Measurements from ENCODE around the gene SOD3.

Gene SOD3

GRCh38 chr4:24805566-24805965 lies 10.2 kb downstream of the SOD3 start:
- no peak for DNase-seq

- DNase-seq: no peak
Observed at GRCh38 chr4:24806206-24806990, 11.0 kb downstream of the SOD3 start.

GRCh38 chr4:24807611-24808010 lies 12.2 kb downstream of the SOD3 start:
- no peak for DNase-seq

GRCh38 chr4:24808261-24808660 lies 12.9 kb downstream of the SOD3 start:
- no peak for DNase-seq

DNA sequence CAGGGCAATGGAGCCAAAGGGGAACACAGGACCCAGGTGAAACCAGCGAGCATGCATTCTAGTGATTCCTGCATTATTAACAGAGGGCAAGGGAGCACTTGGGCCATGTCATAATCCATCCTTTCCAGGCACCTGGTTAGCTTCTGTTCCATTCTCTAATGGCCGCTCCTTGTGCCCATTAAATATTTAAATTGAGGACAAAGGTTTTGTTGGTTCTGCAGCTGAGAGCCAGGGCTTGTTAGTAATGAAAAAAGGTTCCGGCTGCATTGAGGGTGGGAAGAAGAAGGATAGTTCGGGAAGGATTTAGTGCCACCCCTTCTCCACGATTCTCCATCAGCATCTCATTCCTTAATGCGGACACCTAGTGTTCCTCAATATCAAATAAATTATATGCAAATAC lies 13.6 kb downstream of the SOD3 start:
- DNase-seq: no peak

- DNase-seq: no peak
Observed at GRCh38 chr4:24809376-24809775, 14.0 kb downstream of the SOD3 start.

DNA sequence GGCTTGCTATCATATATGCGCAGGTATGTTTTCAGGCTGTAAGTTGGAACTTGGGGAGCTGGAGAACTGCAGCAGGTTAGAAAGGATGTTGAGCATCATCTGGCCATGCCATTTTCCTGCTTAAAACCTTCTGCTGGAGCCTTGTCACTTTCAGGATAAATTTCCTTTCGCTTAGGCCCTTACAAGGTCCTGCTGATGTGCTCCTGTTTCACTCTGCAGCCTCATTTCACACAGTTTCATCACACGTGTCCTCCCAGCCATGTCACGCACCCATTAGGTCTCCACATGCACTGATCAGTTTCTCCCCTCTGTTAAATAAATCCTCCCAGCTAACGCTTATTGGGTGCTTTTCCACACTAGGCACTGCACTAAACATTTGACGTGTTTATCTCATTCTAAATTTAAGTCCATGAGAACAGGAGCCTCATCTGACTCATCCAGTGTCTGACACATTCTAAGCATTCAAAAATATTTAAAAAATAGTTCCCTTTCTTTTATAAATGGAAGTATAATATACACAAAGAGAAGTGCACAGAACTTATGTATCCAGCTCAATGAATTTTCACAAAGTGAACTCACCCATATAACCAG lies 14.5 kb downstream of the SOD3 start:
- DNase-seq: no peak

DNA sequence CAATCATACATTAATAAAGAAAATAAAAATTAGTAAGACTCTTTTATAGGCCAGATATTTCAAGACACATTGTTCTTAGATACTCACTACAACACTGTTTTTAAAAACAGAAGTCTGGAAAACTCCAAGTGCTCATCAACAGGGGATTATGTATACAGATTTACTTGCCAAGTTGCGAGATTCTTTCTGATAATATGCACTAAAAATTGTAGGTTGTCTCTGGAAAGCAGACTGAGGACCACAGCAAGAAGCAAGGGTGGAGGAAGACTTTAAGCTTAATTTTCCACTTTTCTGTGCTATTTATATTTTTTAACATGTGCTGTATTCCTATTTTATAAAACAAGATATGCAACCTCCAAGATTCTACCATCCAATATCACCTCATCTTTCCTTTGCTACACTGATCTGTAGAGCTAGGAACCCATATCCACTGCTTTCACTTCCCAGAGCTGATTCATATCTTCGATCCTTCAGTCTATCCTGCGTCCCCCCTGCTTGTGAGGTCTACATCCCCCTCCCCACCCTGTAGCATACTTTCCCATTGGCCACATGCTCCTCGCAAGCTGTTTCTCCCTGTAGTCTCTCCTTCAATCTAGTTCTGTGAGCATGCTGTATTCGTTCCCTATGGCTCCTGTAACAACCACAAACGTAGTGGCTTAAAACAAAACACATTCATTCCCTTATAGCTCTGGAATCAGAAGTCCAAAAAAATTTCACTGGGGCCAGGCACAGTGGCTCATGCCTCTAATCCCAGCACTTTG lies 15.7 kb downstream of the SOD3 start:
- DNase-seq: no peak

DNA sequence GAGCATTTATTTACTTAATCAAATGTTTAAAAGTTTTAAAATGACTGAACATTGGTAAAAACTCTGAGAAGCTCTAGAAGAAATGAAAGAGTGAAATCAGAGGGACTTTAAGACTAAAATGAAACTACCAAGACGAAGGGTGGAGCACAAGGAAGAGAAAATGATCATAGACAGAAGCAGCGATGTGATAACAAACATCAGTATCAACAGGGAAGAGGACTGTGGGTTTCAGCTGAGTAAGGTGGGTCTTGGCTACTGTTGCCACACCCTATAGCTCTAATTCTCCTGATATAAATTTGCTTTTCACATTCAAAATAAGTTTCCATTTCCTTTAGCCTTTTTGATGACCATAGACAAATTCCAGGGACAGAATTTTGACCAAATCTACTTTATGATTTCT lies 18.4 kb downstream of the SOD3 start:
- no peak for DNase-seq

DNA sequence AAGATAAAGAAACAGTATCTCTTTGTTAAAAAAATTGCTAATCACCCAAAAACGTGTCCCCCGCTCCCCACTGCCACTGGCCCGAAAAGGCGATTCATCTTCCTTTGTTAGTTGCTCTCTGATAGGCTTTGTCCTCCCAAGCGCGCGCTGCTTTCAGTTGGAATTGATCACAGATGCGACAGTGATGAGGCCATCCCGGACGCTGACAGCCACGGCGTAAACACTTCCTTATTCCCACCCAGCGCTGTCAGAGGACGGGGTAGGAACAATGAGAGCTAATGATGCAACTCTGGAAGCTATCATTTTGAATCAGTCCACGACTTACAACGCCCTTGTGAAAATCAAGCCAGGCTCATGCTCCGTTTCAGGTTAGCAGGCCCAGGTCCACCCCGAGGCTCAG lies 21.4 kb downstream of the SOD3 start:
- no peak for DNase-seq

DNA sequence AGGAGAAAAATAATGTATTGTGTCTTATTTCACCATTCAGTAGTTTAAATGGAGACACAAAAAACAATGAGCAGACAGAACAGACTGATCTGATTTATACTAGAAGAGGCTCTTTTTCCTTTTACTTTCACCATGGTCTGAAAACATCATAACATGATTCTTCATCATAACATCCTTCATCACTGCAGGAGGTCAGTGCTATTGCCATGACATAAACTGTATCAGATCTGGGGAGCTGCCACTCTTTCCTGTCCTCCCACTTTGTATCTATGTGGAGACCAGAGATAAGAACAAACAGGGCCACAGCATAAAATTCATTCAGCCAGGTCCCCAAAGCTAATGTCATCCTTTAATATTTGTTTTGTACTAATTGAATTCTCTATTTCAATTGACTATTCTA lies 25.2 kb downstream of the SOD3 start:
- no peak for DNase-seq

DNA sequence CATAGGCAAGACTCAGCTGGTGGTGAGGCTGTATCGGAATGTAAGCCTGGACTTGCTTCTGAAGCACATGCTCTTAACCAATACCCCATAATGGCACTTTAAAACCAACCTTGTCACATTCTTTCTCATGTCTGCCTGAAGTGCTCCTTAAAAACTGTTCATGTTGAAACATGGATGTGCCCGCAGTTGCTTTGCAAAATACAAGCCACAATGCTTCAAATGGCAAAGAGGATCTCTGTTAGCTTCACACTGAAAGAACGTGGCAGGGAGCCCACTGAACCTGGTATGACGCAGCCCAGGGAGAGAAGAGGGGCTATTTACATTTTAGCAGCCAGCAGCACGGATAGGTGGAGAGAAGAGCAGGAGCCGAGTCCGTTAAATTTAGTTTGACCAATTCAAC lies 29.3 kb downstream of the SOD3 start:
- DNase-seq: no peak

DNA sequence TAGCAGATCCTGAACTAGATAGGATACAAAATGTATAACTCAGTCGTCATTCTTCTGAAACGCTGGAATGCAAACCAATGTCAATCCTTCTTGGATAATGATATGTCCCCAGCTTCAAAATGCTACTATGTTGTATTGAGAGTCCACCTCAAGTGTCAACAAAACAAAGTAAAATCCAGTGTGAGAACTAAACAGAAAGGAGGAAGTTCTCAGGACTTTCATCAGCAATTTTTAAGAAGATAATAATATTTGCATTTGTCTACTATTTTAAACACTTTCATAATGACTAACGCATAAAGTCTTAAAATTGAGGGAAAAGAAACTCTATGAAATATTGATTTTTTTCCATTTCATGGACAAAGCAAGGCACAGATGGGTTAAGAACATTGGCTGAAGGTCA lies 36.3 kb downstream of the SOD3 start:
- DNase-seq: no peak

DNA sequence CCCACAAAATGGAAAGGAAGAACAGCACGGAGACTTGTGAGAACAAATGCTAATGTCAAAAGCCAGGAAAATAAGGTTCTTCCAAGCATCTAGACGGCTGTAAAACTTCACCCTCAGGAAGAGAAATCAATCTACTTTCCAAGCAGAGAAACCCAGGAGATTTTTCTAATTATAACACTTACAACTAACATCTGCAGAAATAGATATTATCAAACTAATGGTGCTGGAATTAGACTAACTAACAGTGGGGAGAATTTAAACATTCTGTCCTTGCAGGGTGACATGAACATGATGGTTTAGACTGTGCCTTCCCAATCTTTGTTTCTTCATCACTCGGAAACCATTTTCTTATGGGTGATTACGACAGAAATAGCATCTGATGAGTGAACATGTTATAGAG lies 40.3 kb downstream of the SOD3 start:
- no peak for DNase-seq

DNA sequence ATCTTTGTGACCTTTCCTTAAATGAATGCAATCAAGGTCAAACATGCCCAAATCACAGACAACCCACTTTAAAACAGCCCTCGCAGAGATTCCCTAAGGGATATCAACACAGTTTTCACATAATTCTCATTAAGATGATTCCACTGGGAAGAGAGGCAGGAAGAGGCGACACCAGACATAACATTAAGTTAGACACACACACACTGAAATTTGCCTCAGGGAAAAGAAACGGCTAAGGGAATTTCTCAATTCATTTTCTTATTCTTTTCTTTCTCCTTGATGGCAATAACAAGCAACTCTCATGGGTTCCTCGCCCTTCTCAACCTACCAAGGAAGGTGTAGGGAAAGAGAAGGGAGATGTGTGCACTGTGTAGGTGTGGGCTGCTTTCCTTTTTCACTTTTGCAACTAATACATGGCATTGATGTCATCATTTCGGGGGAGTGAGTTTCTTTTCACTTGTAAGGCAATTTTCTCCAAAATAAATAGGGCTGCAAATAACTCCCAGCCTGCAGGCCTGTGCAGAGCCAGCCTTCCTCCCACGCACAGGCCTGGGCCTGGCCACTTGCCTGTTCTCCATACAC lies 41.4 kb downstream of the SOD3 start:
- DNase-seq: no peak

- DNase-seq: no peak
Observed at GRCh38 chr4:24837336-24837735, 42.0 kb downstream of the SOD3 start.

DNA sequence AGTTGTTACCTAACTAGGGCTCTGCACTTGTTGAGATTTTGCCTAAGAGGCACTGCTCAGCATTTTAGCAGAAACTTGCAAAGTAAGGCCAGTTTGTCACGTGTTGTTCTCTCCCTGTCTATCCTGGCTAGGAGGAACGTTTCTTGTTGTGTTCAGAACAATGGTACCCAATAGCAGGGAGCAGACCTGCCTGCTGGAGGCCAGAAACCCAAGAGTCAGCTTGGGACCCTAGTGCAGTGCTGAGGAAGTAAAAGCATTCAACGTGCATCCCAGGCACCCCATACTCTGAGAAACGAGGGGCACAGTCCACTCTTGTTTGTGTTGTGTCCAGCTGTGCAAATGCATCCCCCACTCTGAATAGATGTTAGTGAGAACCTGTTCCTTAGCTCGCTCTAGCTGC lies 42.4 kb downstream of the SOD3 start:
- DNase-seq: no peak

DNA sequence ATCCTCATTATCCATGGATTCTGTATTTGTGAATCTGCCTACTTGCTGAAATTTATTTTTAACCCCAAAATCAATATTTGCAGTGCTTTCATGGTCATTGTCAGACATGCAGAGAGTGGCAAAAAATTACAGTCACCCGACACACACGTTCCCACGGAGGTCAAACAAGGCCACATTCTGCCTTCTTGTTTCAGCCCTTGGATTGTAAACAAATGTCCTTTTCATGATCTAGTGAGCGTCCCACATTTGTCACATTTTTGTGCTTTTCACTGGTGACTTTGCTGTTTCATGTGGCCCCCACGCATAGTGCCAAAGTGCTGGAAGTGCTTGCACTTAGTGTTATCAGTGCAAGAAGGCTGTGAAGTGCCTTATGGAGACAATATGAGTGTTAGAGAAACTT lies 45.0 kb downstream of the SOD3 start:
- DNase-seq: no peak

- DNase-seq: no peak
Observed at GRCh38 chr4:24840826-24841543, 45.6 kb downstream of the SOD3 start.

DNA sequence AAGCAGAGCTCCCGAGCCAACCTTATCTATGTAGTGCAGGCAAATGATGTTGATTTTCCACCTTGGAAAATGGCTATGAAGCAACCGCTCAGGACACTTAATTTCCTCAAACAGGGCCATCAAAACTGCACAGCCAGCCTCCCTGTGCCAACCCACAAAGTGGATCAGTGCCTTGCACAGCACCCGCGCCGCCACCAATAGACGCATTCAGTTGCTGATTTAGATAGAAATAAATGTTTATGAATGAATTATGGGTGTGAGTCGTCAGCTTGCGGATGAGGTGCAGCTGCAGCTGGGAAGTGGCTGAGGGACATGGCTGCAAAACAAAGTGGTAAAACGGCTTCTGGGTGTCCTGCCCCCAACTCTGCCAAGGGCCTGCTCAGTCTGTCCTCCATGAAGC lies 47.0 kb downstream of the SOD3 start:
- DNase-seq: no peak

GRCh38 chr4:24843096-24843495 lies 47.7 kb downstream of the SOD3 start:
- no peak for DNase-seq

DNA sequence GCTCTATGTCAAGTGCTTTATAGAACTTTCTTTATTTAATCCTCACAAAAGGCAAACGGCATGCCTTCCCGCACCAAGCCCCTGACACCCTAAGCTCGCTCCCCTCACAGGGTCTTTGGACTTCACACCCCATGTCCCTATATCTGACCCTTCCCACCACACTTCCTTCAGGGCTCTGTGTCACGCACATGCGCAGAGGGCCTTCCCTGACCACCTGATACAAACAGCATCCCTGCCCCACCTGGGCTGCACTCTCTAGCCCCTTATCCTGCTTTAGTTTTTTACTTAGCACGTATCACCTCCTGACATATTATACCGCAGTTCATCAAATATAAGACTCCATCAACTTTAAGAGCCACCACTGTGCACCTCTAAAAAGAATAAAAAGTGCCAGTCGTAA lies 49.8 kb downstream of the SOD3 start:
- no peak for DNase-seq

GRCh38 chr4:24845902-24846301 lies 50.5 kb downstream of the SOD3 start:
- no peak for DNase-seq
